AG04450 (cell line): Measurements from ENCODE around the gene C4orf33. TPM values are rescaled to one million over a fixed set of nuclear protein-coding genes. Genes with fewer than 3 reads are reported as not detected.

Source experiments
- CTCF ChIA-PET: fragments of 300-600, 350-600 bp; formaldehyde crosslinking; extraction: SDS; loops from one replicate; lab custom pipeline; 2022; ENCODE audit warnings: antibody characterized with exemption, inconsistent platforms; lab: Charles Lee
- POLR2A ChIA-PET: fragments of 350-600 bp; formaldehyde crosslinking; extraction: SDS; loops from one replicate; lab custom pipeline; 2021; ENCODE audit warnings: antibody characterized with exemption, inconsistent platforms; lab: Yijun Ruan, JAX
- DNase-seq: peaks from one replicate; pipeline ENCODE4 v3.0.0-alpha.2; 2011; ENCODE audit warnings: low read depth, low spot score
- H3K27ac ChIP-seq: one replicate; pipeline ENCODE4 v1.5.1; 2012; ENCODE audit warnings: low read depth, low read length, control low read depth
- H3K27me3 ChIP-seq: one replicate; pipeline ENCODE4 v1.6.0; 2012; ENCODE audit warnings: low read length; ENCODE audit not compliant: control insufficient read depth, insufficient read depth
- H3K4me3 ChIP-seq: 2 replicates; pipeline ENCODE4 v1.5.1; 2011; ENCODE audit warnings: mild to moderate bottlenecking, low read depth, low read length, control low read depth
- H3K9me3 ChIP-seq: 2 replicates; pipeline ENCODE4 v1.5.1; 2012; ENCODE audit warnings: low read length; ENCODE audit not compliant: control insufficient read depth, insufficient read depth
- polyA plus RNA-seq: library from polyadenylated mRNA; depleted of rRNA; stranded (reverse); fragments of >200 nt; gene quantifications from 2 replicates; pipeline ENCODE4 v1.2.3, GENCODE V29; 2011
- TF ChIP-seq, protein P1 (sequence below): IDR thresholded peaks from 2 replicates; pipeline ENCODE4 v1.5.1; 2011; ENCODE audit warnings: low read depth, low read length, control low read depth, inconsistent platforms

C4orf33 gene
- polyA plus RNA-seq, 1 experiment: 11.9 TPM

DNA sequence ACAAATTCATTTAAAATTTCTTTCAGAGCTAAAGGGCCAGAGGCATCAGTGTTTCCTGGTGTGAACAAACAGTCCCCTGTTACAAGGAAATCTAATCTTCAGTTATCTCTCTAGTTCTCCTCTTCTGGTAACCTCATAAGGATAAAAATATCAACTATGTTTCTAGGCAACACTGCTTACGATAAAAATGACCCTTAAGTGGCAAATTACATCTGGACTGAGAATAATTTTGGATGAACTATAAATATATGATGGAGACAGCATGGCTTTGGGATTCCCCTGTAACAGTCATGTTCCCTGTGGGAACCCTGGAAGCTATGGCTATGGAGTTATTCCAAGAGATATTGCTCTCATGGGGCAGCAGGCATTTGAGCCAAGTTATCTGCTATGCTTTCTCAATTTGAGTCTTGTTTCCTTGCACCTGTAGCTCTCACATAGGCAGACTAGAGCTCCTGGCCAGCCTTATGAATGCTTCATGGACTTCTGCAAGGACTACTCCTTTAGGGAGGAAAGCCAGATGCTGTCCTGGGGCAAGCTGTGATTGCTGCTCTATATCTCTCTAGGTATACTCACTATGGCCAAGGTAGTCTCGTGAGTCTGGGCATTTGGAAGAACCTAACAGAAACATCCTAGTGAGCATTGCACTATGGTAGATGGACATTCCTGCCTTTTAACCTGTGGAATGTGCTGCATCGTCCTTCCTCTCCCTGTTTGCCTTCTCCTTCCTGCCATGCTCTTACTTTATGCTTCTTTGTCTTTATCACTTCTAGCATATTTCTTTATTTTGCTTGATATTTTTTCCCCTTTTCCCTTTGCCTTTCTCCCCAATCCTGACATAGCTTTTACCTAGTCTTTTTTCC, 14.2 kb downstream of the C4orf33 start:
- H3K27ac ChIP-seq: no peak overlapping the region
- H3K9me3 ChIP-seq: no peaks in the 10 kb centered on the region
- no peak overlapping the region for H3K4me3 ChIP-seq
- CTCF ChIA-PET: no interaction called here
- POLR2A ChIA-PET: no interaction called here
- TF ChIP-seq, protein P1, sequence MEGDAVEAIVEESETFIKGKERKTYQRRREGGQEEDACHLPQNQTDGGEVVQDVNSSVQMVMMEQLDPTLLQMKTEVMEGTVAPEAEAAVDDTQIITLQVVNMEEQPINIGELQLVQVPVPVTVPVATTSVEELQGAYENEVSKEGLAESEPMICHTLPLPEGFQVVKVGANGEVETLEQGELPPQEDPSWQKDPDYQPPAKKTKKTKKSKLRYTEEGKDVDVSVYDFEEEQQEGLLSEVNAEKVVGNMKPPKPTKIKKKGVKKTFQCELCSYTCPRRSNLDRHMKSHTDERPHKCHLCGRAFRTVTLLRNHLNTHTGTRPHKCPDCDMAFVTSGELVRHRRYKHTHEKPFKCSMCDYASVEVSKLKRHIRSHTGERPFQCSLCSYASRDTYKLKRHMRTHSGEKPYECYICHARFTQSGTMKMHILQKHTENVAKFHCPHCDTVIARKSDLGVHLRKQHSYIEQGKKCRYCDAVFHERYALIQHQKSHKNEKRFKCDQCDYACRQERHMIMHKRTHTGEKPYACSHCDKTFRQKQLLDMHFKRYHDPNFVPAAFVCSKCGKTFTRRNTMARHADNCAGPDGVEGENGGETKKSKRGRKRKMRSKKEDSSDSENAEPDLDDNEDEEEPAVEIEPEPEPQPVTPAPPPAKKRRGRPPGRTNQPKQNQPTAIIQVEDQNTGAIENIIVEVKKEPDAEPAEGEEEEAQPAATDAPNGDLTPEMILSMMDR: no peak
- DNase-seq: no peak
- H3K27me3 ChIP-seq: no peaks in the 10 kb centered on the region

DNA sequence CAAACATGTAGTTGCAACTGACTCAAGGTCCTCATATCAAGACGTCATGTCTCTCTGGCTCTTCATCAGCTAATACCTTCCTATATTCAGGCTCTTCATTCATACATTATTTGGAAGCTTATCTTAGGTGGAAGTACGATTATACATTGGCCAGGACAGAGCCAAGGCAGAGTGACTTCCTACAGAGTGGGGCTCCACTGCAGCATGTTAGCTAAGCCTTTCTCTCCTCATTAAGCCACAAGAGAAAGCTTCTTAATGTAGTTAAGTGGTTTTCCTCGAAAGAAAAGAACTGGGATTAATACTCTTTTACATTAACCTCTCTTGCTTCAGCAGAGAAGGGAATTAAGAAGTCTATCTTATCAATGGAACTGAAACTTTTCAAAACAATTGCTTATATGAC, 15.0 kb downstream of the C4orf33 start:
- ChIA-PET POLR2A (no interaction called here), CTCF (no interaction called here)
- Histone ChIP-seq H3K27me3 (no peaks in the 10 kb centered on the region), H3K9me3 (no peaks in the 10 kb centered on the region), H3K27ac (no peak overlapping the region), H3K4me3 (no peak overlapping the region)
- TF ChIP-seq, protein P1: no peak
- no peak for DNase-seq

DNA sequence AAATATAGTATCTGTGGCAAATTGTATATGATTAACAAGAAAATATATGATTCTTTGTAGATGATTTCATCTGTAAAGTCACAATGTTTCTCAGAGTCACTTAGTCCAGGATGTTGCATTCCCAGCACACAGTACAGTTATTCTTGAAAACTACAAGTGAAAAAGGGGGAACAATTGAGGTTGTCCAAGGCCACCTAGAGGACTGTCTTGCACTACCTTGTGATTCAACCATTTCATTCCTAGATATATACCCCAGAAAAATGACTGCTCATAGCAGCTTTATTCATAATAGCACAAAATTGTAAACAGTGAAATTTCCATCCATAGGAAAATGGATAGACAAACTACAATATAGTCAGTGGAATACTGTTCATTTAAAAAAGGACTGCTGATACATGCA, 16.0 kb downstream of the C4orf33 start:
- no peak overlapping the region for H3K4me3 ChIP-seq
- CTCF ChIA-PET: no interaction called here
- DNase-seq: no peak
- no peak overlapping the region for H3K27ac ChIP-seq
- H3K9me3 ChIP-seq: no peaks in the 10 kb centered on the region
- TF ChIP-seq, protein P1: no peak
- POLR2A ChIA-PET: no interaction called here
- H3K27me3 ChIP-seq: no peaks in the 10 kb centered on the region

DNA sequence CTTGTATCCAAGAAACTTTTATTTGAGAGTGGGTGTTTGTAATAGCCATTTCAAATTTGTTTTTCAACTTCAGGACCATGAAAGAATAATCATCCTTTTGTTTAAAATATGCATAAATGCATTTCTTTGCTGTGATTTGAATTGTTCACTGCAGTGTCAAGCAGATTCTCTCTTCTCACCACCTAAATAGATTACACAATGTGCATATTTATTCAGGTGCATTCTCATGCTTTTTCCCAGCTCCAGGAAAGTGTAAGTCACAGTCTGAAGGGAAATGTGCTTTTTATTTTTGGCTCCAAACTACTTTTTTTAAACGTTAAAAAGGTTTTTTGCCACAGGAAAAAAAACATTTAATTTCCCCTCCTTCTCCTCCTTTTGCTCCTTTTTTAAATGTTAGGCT, 17.5 kb downstream of the C4orf33 start:
- H3K27me3 ChIP-seq: no peaks in the 10 kb centered on the region
- DNase-seq: no peak
- ChIA-PET POLR2A (no interaction called here), CTCF (no interaction called here)
- H3K9me3 ChIP-seq: no peaks in the 10 kb centered on the region
- H3K27ac ChIP-seq: no peak overlapping the region
- TF ChIP-seq, protein P1: no peak
- no peak overlapping the region for H3K4me3 ChIP-seq

DNA sequence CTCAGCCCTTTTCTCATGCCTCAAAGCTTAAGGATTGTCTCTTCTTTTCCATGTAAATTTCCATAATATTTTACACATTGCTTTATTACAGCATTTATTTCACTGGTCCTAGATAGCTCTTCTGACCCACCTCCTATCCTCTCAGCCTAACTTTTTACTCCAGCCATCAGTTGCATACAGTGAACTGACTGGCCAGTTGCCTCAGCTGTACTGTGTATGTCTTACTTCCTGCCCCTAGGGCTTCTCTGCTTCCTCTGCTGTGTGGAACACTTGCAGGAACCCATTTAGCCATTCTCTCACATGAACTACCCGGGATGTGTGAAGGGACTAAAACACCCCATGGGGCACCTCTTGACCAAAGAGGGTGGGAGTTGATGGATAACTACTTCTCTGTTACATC, 18.0 kb downstream of the C4orf33 start:
- TF ChIP-seq, protein P1: no peak
- H3K4me3 ChIP-seq: no peak overlapping the region
- no peaks in the 10 kb centered on the region for H3K27me3 ChIP-seq
- no peaks in the 10 kb centered on the region for H3K9me3 ChIP-seq
- ChIA-PET POLR2A (no interaction called here), CTCF (no interaction called here)
- H3K27ac ChIP-seq: no peak overlapping the region
- no peak for DNase-seq
